Right lobe of liver (tissue), 6 donors: Measurements from ENCODE around the gene SSBP4. TPM values are rescaled to one million over a fixed set of nuclear protein-coding genes. Genes with fewer than 3 reads are reported as not detected.

ENCODE experiments used
- ATAC-seq, 4 donors: fragments of 200-7000 bp; cut with Tn5 transposase; one replicate each; pipeline ENCODE4 v1.9.1; 2020; ENCODE audit warnings: mild to moderate bottlenecking in 4 of 4, moderate library complexity in 4 of 4
- DNase-seq, 3 donors: peaks; one replicate each; pipeline ENCODE4 v3.0.0-alpha.2; 2020
- H3K27ac ChIP-seq, 3 donors: fragments of 200-600 bp; one replicate each; pipeline ENCODE4 v1.8.0; 2022
- H3K27me3 ChIP-seq, 2 donors: fragments of 200-600 bp; one replicate each; pipeline ENCODE4 v1.8.0; 2022
- H3K36me3 ChIP-seq, 4 donors: fragments of 200-600 bp; sonication (generic) in 1 of 4; one replicate each; pipeline versions ENCODE4 v1.5.1 to v1.8.0; 2017 to 2022; ENCODE audit warnings: control low read depth in 1 of 4
- H3K4me1 ChIP-seq, 4 donors: fragments of 200-600 bp; sonication (generic) in 1 of 4; one replicate each; pipeline versions ENCODE4 v1.5.1 to v1.8.0; 2017 to 2022; ENCODE audit warnings: control low read depth in 1 of 4
- H3K4me3 ChIP-seq, 3 donors: fragments of 200-600 bp; one replicate each; pipeline ENCODE4 v1.8.0; 2022
- H3K9me3 ChIP-seq, 4 donors: fragments of 200-600 bp; sonication (generic) in 1 of 4; one replicate each; pipeline versions ENCODE4 v1.5.1 to v1.8.0; 2017 to 2022; ENCODE audit warnings: control low read depth in 1 of 4
- CTCF ChIP-seq, 4 donors: fragments of 200-600 bp in 3 of 4; fragments of 450-650 bp in 1 of 4; IDR thresholded peaks; one replicate each; pipeline versions ENCODE4 v1.5.1 to v1.8.0; 2016 to 2022; ENCODE audit warnings: antibody characterized with exemption in 4 of 4, mild to moderate bottlenecking in 2 of 4
- POLR2A ChIP-seq: fragments of 450-650 bp; IDR thresholded peaks from one replicate; pipeline ENCODE4 v1.6.1; 2017; ENCODE audit warnings: antibody characterized with exemption, mild to moderate bottlenecking
- WGBS: methylation state at CpG from one replicate; pipeline ENCODE4 v1.1.6; 2018; ENCODE audit warnings: low coverage, low lambda C conversion rate; ENCODE audit not compliant: insufficient coverage; ENCODE audit errors: missing lambda C conversion rate; 5-methylcytosine and 5-hydroxymethylcytosine counted together
- intact Hi-C, 2 donors: fragments of 100-400 bp; cut with DNase I; formaldehyde crosslinking; loops; one replicate each; pipeline versions ENCODE4 v1.11.2 to v1.14.1; 2022
- total RNA-seq, 6 experiments: library from RNA; depleted of rRNA in 2 of 6; stranded (reverse); fragments of >200 nt in 2 of 6; fragmentation: NEBNext Ultra II Directional in 3 of 6; extraction: Animal tissue kit (Norgen Biotek cat#: 25700) in 3 of 6; gene quantifications; one replicate each; pipeline versions ENCODE4 v1.1.0 to v1.2.4, GENCODE V29; 2016 to 2023
- donor health status: DM: no; HTN: yes; CAD: no.
- donor health status: DM: no; HTN: no; CAD: no.
- donor health status: DM: no; HTN: no; CAD: no.
- donor health status: DM: no; HTN: yes; CAD: no.
- donor health status: DM: no; HTN: yes; CAD: no.

SSBP4 gene
- total RNA-seq, 6 experiments from 2014 or later, result 12.8 to 23.9 (median 15.9) TPM

GRCh38 chr19:18468517-18468916 lies 49.3 kb downstream of the SSBP4 start:
- TF ChIP-seq CTCF (IDR thresholded peaks at IDR 0.05) (no peak), POLR2A (peak; percentile 7)
- no peak overlapping the region for H3K4me3 ChIP-seq
- no CpG with 5 or more reads among the region's 3 CpGs for whole genome bisulfite sequencing
- H3K27me3 ChIP-seq, result no peaks in the 10 kb centered on the region
- peaks cover 0 to 50% (median 26%) of the 10 kb centered on the region in 4 donors for H3K4me1 ChIP-seq
- peak overlapping the region in 2 of 3 donors; percentile 40 to 67 for H3K27ac ChIP-seq
- ATAC-seq (peak; percentile 1 to 30 (median 12)), DNase-seq (peak in 2 of 3 donors; percentile 65 to 74)
- no peaks in the 10 kb centered on the region for H3K9me3 ChIP-seq
- no peaks in the 10 kb centered on the region for H3K36me3 ChIP-seq
- intact Hi-C loops, result no loop called here

- peak; percentile 63 to 74 (median 68) for ATAC-seq
- H3K27me3 ChIP-seq, result no peaks in the 10 kb centered on the region
- H3K4me1 ChIP-seq, result peaks cover 0 to 54% (median 25%) of the 10 kb centered on the region in 4 donors
- peak in 2 of 3 donors; percentile 77 to 81 for DNase-seq
- WGBS, result 31% methylated on average over 18 of the region's 28 CpGs
- H3K36me3 ChIP-seq, result no peaks in the 10 kb centered on the region
- TF ChIP-seq POLR2A (peak; percentile 11), CTCF (IDR thresholded peaks at IDR 0.05) (peak; percentile 82 to 88 (median 86))
- H3K4me3 ChIP-seq, result no peak overlapping the region
- H3K9me3 ChIP-seq, result no peaks in the 10 kb centered on the region
- intact Hi-C loops, result no loop called here
- H3K27ac ChIP-seq, result peak overlapping the region in 2 of 3 donors; percentile 63 to 67
These were observed 50.1 kb downstream of the SSBP4 start for GRCh38 chr19:18469069-18469846.

- no peak for TF ChIP-seq CTCF (IDR thresholded peaks at IDR 0.05)
- no peak for TF ChIP-seq POLR2A
- Histone ChIP-seq H3K27me3 (no peaks in the 10 kb centered on the region), H3K4me3 (no peak overlapping the region), H3K36me3 (no peaks in the 10 kb centered on the region), H3K27ac (peak overlapping the region in 1 of 3 donors; percentile 67), H3K9me3 (no peaks in the 10 kb centered on the region), H3K4me1 (peaks cover 0 to 45% (median 21%) of the 10 kb centered on the region in 4 donors)
- DNase-seq, result no peak
- intact Hi-C loops, result loop anchor here in 1 of 2 donors (10.0 kb wide), 1 partner anchor 94 kb away; no protein-coding TSS in a partner anchor
- no peak for ATAC-seq
- 60% methylated on average over 1 of the region's 2 CpGs for WGBS
These were observed 51.6 kb downstream of the SSBP4 start for GRCh38 chr19:18470787-18471186.

DNA sequence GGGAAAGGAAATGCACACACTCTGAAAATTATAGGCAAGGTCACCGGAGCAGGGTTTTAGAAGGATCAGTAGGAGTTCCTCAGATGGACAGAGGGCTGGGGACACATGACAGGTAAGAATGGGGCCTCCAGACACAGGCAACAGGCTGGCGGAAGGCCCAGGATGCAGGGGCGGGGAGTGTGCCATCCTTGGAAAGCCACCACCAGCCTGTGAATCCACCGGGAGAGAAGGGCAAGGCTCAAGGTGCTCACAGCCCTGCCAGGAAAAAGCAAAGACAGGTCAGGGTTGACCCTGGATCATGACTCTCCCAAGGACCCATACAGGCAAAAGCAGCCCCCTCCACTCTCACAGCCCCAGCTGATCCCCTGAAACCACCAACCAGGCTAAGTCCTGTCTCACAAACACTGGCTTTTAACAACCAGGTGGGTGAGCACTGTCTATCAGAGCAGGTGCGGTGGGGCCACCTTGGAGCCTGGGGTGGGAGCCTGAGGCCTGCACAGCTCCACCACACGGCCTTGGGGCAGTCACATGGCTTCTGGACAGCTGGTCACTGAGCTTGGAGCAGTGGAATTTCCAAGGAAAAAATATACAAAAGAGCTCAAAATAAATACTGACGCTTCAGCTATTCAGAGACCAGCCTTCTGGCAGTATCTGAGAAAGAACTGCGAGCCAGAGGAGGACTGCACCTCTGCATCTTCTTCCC lies 54.0 kb downstream of the SSBP4 start:
- Histone ChIP-seq H3K27me3 (no peaks in the 10 kb centered on the region), H3K27ac (peak overlapping the region in 1 of 3 donors; percentile 28), H3K36me3 (no peaks in the 10 kb centered on the region), H3K9me3 (no peaks in the 10 kb centered on the region), H3K4me1 (peaks cover 0 to 42% (median 19%) of the 10 kb centered on the region in 4 donors), H3K4me3 (no peak overlapping the region)
- WGBS, result 29% methylated on average over 2 of the region's 8 CpGs
- peak in 1 of 3 donors; percentile 19 for DNase-seq
- intact Hi-C loops, result loop anchor here in 1 of 2 donors (10.0 kb wide), 1 partner anchor 92 kb away; no protein-coding TSS in a partner anchor
- ATAC-seq, result no peak
- TF ChIP-seq CTCF (IDR thresholded peaks at IDR 0.05) (no peak), POLR2A (no peak)
